H9 (cell line): ENCODE measurements around the gene RUBCN. TPM values are rescaled to one million over a fixed set of nuclear protein-coding genes. Genes with fewer than 3 reads are reported as not detected.

Experiments
- DNase-seq: peaks from one replicate; pipeline ENCODE4 v3.0.0-alpha.2; 2017
- H2AFZ ChIP-seq: one replicate; pipeline ENCODE4 v1.6.1; 2013; ENCODE audit warnings: mild to moderate bottlenecking, low read length, control low read depth, moderate library complexity
- H2AK5ac ChIP-seq: 2 replicates; pipeline ENCODE4 v1.6.1; 2013; ENCODE audit warnings: low read length, control low read depth, mixed read lengths; ENCODE audit not compliant: insufficient read length
- H2BK120ac ChIP-seq: one replicate; pipeline ENCODE4 v1.6.1; 2013; ENCODE audit warnings: low read depth, mild to moderate bottlenecking, low read length, control low read depth, inconsistent platforms; ENCODE audit not compliant: poor library complexity, severe bottlenecking
- H2BK12ac ChIP-seq: 2 replicates; pipeline ENCODE4 v1.6.1; 2013; ENCODE audit warnings: low read length, control low read depth, mixed read lengths, low read depth; ENCODE audit not compliant: insufficient read length
- H2BK15ac ChIP-seq: 2 replicates; pipeline ENCODE4 v1.6.1; 2013; ENCODE audit warnings: low read depth, low read length, control low read depth
- H2BK20ac ChIP-seq: one replicate; pipeline ENCODE4 v1.6.1; 2013; ENCODE audit warnings: low read depth, mild to moderate bottlenecking, low read length, control low read depth, inconsistent platforms; ENCODE audit not compliant: poor library complexity, severe bottlenecking
- H2BK5ac ChIP-seq: 2 replicates; pipeline ENCODE4 v1.6.1; 2013; ENCODE audit warnings: low read length, control low read depth, mixed read lengths; ENCODE audit not compliant: insufficient read length
- H3K14ac ChIP-seq: 2 replicates; pipeline ENCODE4 v1.6.1; 2013; ENCODE audit warnings: low read length, control low read depth; ENCODE audit not compliant: insufficient read depth
- H3K18ac ChIP-seq: 2 replicates; pipeline ENCODE4 v1.6.1; 2013; ENCODE audit warnings: low read depth, mild to moderate bottlenecking, mixed read lengths, low read length, control low read depth; ENCODE audit not compliant: insufficient read length
- H3K23ac ChIP-seq: 2 replicates; pipeline ENCODE4 v1.6.1; 2013; ENCODE audit warnings: low read length, control low read depth, mixed read lengths, low read depth; ENCODE audit not compliant: insufficient read length
- H3K23me2 ChIP-seq: 2 replicates; pipeline ENCODE4 v1.6.1; 2013; ENCODE audit warnings: low read depth, mild to moderate bottlenecking, mixed read lengths, low read length, control low read depth; ENCODE audit not compliant: insufficient read length, poor library complexity, severe bottlenecking
- H3K27ac ChIP-seq: 2 replicates; pipeline ENCODE4 v1.5.1; 2013; ENCODE audit warnings: low read length, control low read depth, mixed read lengths, low read depth; ENCODE audit not compliant: insufficient read length
- H3K27me3 ChIP-seq: 2 replicates; pipeline ENCODE4 v1.6.1; 2013; ENCODE audit warnings: low read length, control low read depth, inconsistent platforms; ENCODE audit not compliant: insufficient read depth
- H3K4ac ChIP-seq: 2 replicates; pipeline ENCODE4 v1.6.1; 2013; ENCODE audit warnings: low read depth, mild to moderate bottlenecking, control low read depth, inconsistent platforms, low read length, moderate library complexity
- H3K4me1 ChIP-seq: 2 replicates; pipeline ENCODE4 v1.6.1; 2013; ENCODE audit warnings: low read length, control low read depth, inconsistent platforms; ENCODE audit not compliant: insufficient read depth
- H3K4me2 ChIP-seq: 2 replicates; pipeline ENCODE4 v1.6.1; 2013; ENCODE audit warnings: low read length, control low read depth, mixed read lengths; ENCODE audit not compliant: insufficient read length, insufficient read depth
- H3K56ac ChIP-seq: 2 replicates; pipeline ENCODE4 v1.6.1; 2013; ENCODE audit warnings: low read depth, mild to moderate bottlenecking, mixed read lengths, low read length, control low read depth; ENCODE audit not compliant: insufficient read length
- H3K79me1 ChIP-seq: 2 replicates; pipeline ENCODE4 v1.6.1; 2013; ENCODE audit warnings: low read depth, mild to moderate bottlenecking, moderate library complexity, low read length, control low read depth, inconsistent platforms; ENCODE audit not compliant: insufficient read depth, poor library complexity, severe bottlenecking
- H3K79me2 ChIP-seq: 2 replicates; pipeline ENCODE4 v1.6.1; 2013; ENCODE audit warnings: low read length, control low read depth, inconsistent platforms; ENCODE audit not compliant: insufficient read depth
- H3K9ac ChIP-seq: 2 replicates; pipeline ENCODE4 v1.6.1; 2013; ENCODE audit warnings: low read length, control low read depth, mixed read lengths; ENCODE audit not compliant: insufficient read length; ENCODE audit errors: extremely low read depth
- H3K9me3 ChIP-seq: one replicate; pipeline ENCODE4 v1.6.1; 2013; ENCODE audit warnings: low read depth, low read length, inconsistent platforms; ENCODE audit not compliant: control insufficient read depth
- H3T11ph ChIP-seq: one replicate; pipeline ENCODE4 v1.6.1; 2013; ENCODE audit warnings: mild to moderate bottlenecking, low read length, control low read depth, inconsistent platforms
- H4K20me1 ChIP-seq: one replicate; pipeline ENCODE4 v1.6.1; 2013; ENCODE audit not compliant: control insufficient read depth, insufficient read length, insufficient read depth
- H4K5ac ChIP-seq: 2 replicates; pipeline ENCODE4 v1.6.1; 2013; ENCODE audit warnings: low read depth, mild to moderate bottlenecking, mixed read lengths, low read length, control low read depth; ENCODE audit not compliant: insufficient read length
- H4K8ac ChIP-seq: replicated peaks from 2 replicates; pipeline ENCODE4 v1.6.1; 2013; ENCODE audit warnings: low read length, control low read depth, mixed read lengths, low read depth; ENCODE audit not compliant: insufficient read length
- H4K91ac ChIP-seq: 2 replicates; pipeline ENCODE4 v1.6.1; 2013; ENCODE audit warnings: low read depth, mild to moderate bottlenecking, moderate library complexity, mixed read lengths, low read length, control low read depth; ENCODE audit not compliant: insufficient read length
- H3K27ac Mint-ChIP-seq, 3 experiments: 2 replicates in 2 of 3; 3 replicates in 1 of 3; pipeline ENCODE4 v1.8.0; 2020 to 2021; ENCODE audit warnings: mixed read lengths in 3 of 3, mild to moderate bottlenecking in 1 of 3, moderate library complexity in 1 of 3
- H3K27me3 Mint-ChIP-seq: 2 replicates; pipeline ENCODE4 v1.8.0; 2021; ENCODE audit warnings: low read depth, mild to moderate bottlenecking, moderate library complexity, mixed read lengths
- H3K36me3 Mint-ChIP-seq, 3 experiments: 2 replicates in 2 of 3; 3 replicates in 1 of 3; pipeline ENCODE4 v1.8.0; 2020 to 2021; ENCODE audit warnings: low read depth in 3 of 3, mixed read lengths in 3 of 3; ENCODE audit not compliant: insufficient read depth in 1 of 3
- H3K4me1 Mint-ChIP-seq, 2 experiments: 2 replicates each; pipeline ENCODE4 v1.8.0; 2020; ENCODE audit warnings: mixed read lengths in 2 of 2
- H3K4me3 Mint-ChIP-seq, 2 experiments: 2 replicates in 1 of 2; 3 replicates in 1 of 2; pipeline ENCODE4 v1.8.0; 2020 to 2021; ENCODE audit warnings: mild to moderate bottlenecking in 2 of 2, mixed read lengths in 2 of 2, moderate library complexity in 1 of 2
- H3K9me3 Mint-ChIP-seq, 2 experiments: 2 replicates in 1 of 2; 3 replicates in 1 of 2; pipeline ENCODE4 v1.8.0; 2020; ENCODE audit warnings: mild to moderate bottlenecking in 2 of 2, mixed read lengths in 2 of 2, moderate library complexity in 1 of 2
- WGBS: extraction: QIAGEN DNeasy Blood & Tissue Kit; methylation state at CpG from one replicate; pipeline ENCODE4 v1.1.7; 2013; ENCODE audit warnings: missing lambda C conversion rate, low lambda C conversion rate, mixed read lengths; ENCODE audit not compliant: insufficient read length; ENCODE audit errors: extremely low coverage; 5-methylcytosine and 5-hydroxymethylcytosine counted together
- total RNA-seq: library from RNA; stranded (reverse); gene quantifications from 2 replicates; pipeline ENCODE4 v1.2.1, GENCODE V29; 2021
- TF ChIP-seq, protein P1 (sequence below): fragments of 200-600 bp; sonication (generic); conservative IDR thresholded peaks from 3 replicates; pipeline ENCODE4 v1.8.0; 2021; ENCODE audit warnings: antibody characterized with exemption, mild to moderate bottlenecking

The RUBCN gene
- total RNA-seq, 1 experiment from 2014 or later, result 17.7 TPM

DNA sequence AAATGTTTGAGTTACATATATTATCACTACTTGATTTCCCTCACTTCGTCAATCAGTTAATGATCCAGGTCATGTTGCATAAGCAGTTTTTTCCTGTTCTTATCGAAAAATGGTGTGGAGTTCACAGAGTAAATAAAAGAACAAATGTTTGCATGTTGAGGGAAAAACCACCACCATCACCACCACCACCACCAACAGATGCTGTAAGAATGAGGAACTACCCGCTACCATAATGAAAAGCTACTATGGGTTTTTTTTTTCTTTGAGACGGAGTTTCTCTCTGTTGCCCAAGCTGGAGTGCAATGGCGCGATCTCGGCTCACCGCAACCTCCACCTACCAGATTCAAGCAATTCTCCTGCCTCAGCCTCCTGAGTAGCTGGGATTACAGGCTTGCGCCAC, 27.6 kb downstream of the RUBCN start:
- no peak overlapping the region for H3K56ac ChIP-seq
- H4K91ac ChIP-seq, result no peak overlapping the region
- no peak overlapping the region for H3K4ac ChIP-seq
- H4K20me1 ChIP-seq, result no peaks in the 10 kb centered on the region
- no peak overlapping the region for H2BK5ac ChIP-seq
- WGBS, result no CpG with 5 or more reads among the region's 9 CpGs
- Mint-ChIP-seq H3K9me3 (peaks cover 0 to 3% of the 10 kb centered on the region in 2 experiments; a peak in 1 of 5 replicates), H3K27me3 (no peaks in the 10 kb centered on the region), H3K4me3 (no peak overlapping the region), H3K27ac (no peak overlapping the region), H3K4me1 (peaks cover 6 to 7% of the 10 kb centered on the region in 2 experiments), H3K36me3 (peaks cover 4 to 22% (median 5%) of the 10 kb centered on the region in 3 experiments)
- no peak overlapping the region for H3K4me2 ChIP-seq
- no peak overlapping the region for H3K9ac ChIP-seq
- no peak overlapping the region for H3K18ac ChIP-seq
- no peak overlapping the region for H3K14ac ChIP-seq
- H2BK12ac ChIP-seq, result no peak overlapping the region
- no peak overlapping the region for H4K8ac ChIP-seq
- H3K4me1 ChIP-seq, result peaks cover 2% of the 10 kb centered on the region; the same call in 1 of the 2 replicates
- no peaks in the 10 kb centered on the region for H3K27me3 ChIP-seq
- H3K79me2 ChIP-seq, result no peaks in the 10 kb centered on the region
- no peak overlapping the region for H3T11ph ChIP-seq
- H3K9me3 ChIP-seq, result no peaks in the 10 kb centered on the region
- no peaks in the 10 kb centered on the region for H3K79me1 ChIP-seq
- H2AFZ ChIP-seq, result no peak overlapping the region
- no peaks in the 10 kb centered on the region for H3K23me2 ChIP-seq
- no peak overlapping the region for H4K5ac ChIP-seq
- DNase-seq, result no peak
- no peak overlapping the region for H2BK15ac ChIP-seq
- no peak overlapping the region for H3K27ac ChIP-seq
- TF ChIP-seq, protein P1, sequence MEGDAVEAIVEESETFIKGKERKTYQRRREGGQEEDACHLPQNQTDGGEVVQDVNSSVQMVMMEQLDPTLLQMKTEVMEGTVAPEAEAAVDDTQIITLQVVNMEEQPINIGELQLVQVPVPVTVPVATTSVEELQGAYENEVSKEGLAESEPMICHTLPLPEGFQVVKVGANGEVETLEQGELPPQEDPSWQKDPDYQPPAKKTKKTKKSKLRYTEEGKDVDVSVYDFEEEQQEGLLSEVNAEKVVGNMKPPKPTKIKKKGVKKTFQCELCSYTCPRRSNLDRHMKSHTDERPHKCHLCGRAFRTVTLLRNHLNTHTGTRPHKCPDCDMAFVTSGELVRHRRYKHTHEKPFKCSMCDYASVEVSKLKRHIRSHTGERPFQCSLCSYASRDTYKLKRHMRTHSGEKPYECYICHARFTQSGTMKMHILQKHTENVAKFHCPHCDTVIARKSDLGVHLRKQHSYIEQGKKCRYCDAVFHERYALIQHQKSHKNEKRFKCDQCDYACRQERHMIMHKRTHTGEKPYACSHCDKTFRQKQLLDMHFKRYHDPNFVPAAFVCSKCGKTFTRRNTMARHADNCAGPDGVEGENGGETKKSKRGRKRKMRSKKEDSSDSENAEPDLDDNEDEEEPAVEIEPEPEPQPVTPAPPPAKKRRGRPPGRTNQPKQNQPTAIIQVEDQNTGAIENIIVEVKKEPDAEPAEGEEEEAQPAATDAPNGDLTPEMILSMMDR, result no peak
- no peak overlapping the region for H2BK120ac ChIP-seq
- H3K23ac ChIP-seq, result no peak overlapping the region
- H2AK5ac ChIP-seq, result no peak overlapping the region
- H2BK20ac ChIP-seq, result no peak overlapping the region
